Amniotic epithelial cell (primary cell): Measurements from ENCODE around the gene ZNF598.
A peak's percentile ranks its signal among the peaks of the same experiment; 100 is the strongest.

Source experiments
- DNase-seq: peaks from one replicate; pipeline ENCODE4 v3.0.0-alpha.2; 2010; ENCODE audit warnings: low read depth

Gene ZNF598

GRCh38 chr16:2006317-2006716 lies 3.3 kb downstream of the ZNF598 start:
- no peak for DNase-seq

GRCh38 chr16:2005646-2006045 lies 4.0 kb downstream of the ZNF598 start:
- DNase-seq = no peak

GRCh38 chr16:2004795-2005517 lies 4.7 kb downstream of the ZNF598 start:
- DNase-seq = no peak

- peak; percentile 65 for DNase-seq
Measured at GRCh38 chr16:2003827-2004641, 5.6 kb downstream of the ZNF598 start.

- DNase-seq = no peak
Measured at GRCh38 chr16:2003231-2003826, 6.3 kb downstream of the ZNF598 start.

GRCh38 chr16:2002406-2003230 lies 7.0 kb downstream of the ZNF598 start:
- no peak for DNase-seq

GRCh38 chr16:2001456-2002355 lies 7.9 kb downstream of the ZNF598 start:
- no peak for DNase-seq

GRCh38 chr16:2001035-2001434 lies 8.6 kb downstream of the ZNF598 start:
- no peak for DNase-seq

- no peak for DNase-seq
Measured at GRCh38 chr16:1999866-2000514, 9.6 kb downstream of the ZNF598 start.

GRCh38 chr16:1998852-1999801 lies 10.5 kb downstream of the ZNF598 start:
- no peak for DNase-seq

GRCh38 chr16:1998360-1998835 lies 11.2 kb downstream of the ZNF598 start:
- DNase-seq = no peak

GRCh38 chr16:1997494-1998359 lies 11.9 kb downstream of the ZNF598 start:
- peak; percentile 53 for DNase-seq

GRCh38 chr16:1993731-1994131 lies 15.9 kb downstream of the ZNF598 start:
- peak; percentile 23 for DNase-seq

- no peak for DNase-seq
Measured at GRCh38 chr16:1992704-1993317, 16.8 kb downstream of the ZNF598 start.

GRCh38 chr16:1991948-1992703 lies 17.5 kb downstream of the ZNF598 start:
- DNase-seq = peak; percentile 83

GRCh38 chr16:1991588-1991947 lies 18.1 kb downstream of the ZNF598 start:
- DNase-seq = no peak

- DNase-seq = no peak
Measured at GRCh38 chr16:1991135-1991551, 18.5 kb downstream of the ZNF598 start.
